Activated gamma-delta T cell treated with anti-CD3 and anti-CD28 coated beads, Interleukin-2, amount 50 U/mL, for 16 hours (primary cell): Measurements from ENCODE around the gene ATXN7L1.
A peak's percentile ranks its signal among the peaks of the same experiment; 100 is the strongest.

Experiments
- DNase-seq: peaks from one replicate; pipeline ENCODE4 v3.0.0-alpha.2; 2020; ENCODE audit warnings: low read depth

Gene ATXN7L1

GRCh38 chr7:105674200-105674920 is 202.0 kb downstream of the ATXN7L1 start:
- no peak for DNase-seq

- no peak for DNase-seq
Observed at GRCh38 chr7:105673367-105674084, 202.9 kb downstream of the ATXN7L1 start.

GRCh38 chr7:105672801-105673200 is 203.6 kb downstream of the ATXN7L1 start:
- DNase-seq, result no peak

- no peak for DNase-seq
Observed at GRCh38 chr7:105666324-105666723, 210.1 kb downstream of the ATXN7L1 start.

- DNase-seq, result no peak
Observed at GRCh38 chr7:105665684-105666083, 210.7 kb downstream of the ATXN7L1 start.

- DNase-seq, result no peak
Observed at GRCh38 chr7:105664816-105665525, 211.4 kb downstream of the ATXN7L1 start.

GRCh38 chr7:105662998-105663397 is 213.4 kb downstream of the ATXN7L1 start:
- DNase-seq, result no peak

- no peak for DNase-seq
Observed at GRCh38 chr7:105661625-105662024, 214.8 kb downstream of the ATXN7L1 start.

GRCh38 chr7:105656922-105657521 is 219.4 kb downstream of the ATXN7L1 start:
- DNase-seq, result peak; percentile 51

- no peak for DNase-seq
Observed at GRCh38 chr7:105655500-105656380, 220.7 kb downstream of the ATXN7L1 start.

GRCh38 chr7:105655067-105655466 is 221.3 kb downstream of the ATXN7L1 start:
- no peak for DNase-seq

- DNase-seq, result no peak
Observed at GRCh38 chr7:105654095-105654686, 222.2 kb downstream of the ATXN7L1 start.

- DNase-seq, result no peak
Observed at GRCh38 chr7:105653441-105654005, 222.9 kb downstream of the ATXN7L1 start.

- DNase-seq, result peak; percentile 46
Observed at GRCh38 chr7:105652359-105652993, 223.9 kb downstream of the ATXN7L1 start.

GRCh38 chr7:105651798-105652197 is 224.6 kb downstream of the ATXN7L1 start:
- DNase-seq, result no peak

GRCh38 chr7:105650382-105650970 is 225.9 kb downstream of the ATXN7L1 start:
- no peak for DNase-seq

GRCh38 chr7:105649727-105650381 is 226.5 kb downstream of the ATXN7L1 start:
- DNase-seq, result no peak

- DNase-seq, result no peak
Observed at GRCh38 chr7:105648561-105649401, 227.6 kb downstream of the ATXN7L1 start.
